GM18499 (cell line): ENCODE results near the gene JMJD4.
"Not testable (repeated sequence)": the region's sequence is repeated elsewhere in the genome, so short reads cannot be mapped to it uniquely, and the experiment has no call there.

ENCODE experiments used
- ATAC-seq: cut with Tn5 transposase; IDR thresholded peaks from one replicate; pipeline ENCODE4 v1.9.1; 2021; ENCODE audit warnings: moderate number of reproducible peaks; ENCODE audit not compliant: insufficient read depth, unreplicated experiment

Gene JMJD4

DNA sequence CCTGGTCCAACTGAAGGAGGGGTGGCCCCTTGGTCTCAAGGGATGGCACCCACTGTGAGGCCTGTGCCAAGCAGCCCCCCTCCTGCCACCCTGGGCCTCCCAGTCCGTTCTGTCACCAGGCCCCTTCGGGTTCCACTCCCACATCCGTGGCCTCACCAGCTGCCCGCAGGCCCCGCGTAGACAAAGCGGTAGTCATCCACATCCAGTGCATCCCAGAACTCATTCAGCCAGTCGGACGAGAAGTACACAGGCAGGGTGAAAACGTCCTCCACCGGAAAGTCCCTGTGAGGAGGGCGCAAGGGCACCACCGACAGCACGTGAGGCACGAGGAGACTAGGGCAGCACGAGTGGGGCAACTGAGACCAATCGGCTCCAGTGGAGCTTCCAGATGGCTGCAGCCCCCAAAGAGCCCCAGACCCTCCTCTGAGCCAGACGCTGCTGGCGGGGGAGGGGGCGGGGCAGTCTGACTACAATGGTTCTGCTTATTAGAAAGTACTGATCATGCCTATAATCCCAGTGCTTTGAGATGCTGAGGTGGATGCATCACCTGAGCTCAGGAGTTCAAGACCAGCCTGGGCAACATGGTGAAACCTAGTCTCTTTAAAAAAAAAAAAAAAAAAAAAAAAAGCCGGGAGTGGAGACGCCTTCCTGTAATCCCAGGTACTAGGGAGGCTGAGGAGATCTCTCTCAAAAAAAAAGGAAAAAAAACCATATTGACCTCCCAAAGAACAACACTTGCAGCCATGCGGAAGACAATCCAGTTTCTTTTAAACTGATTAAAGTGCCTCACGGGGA is 1.2 kb downstream of the JMJD4 start:
- no peak for ATAC-seq

DNA sequence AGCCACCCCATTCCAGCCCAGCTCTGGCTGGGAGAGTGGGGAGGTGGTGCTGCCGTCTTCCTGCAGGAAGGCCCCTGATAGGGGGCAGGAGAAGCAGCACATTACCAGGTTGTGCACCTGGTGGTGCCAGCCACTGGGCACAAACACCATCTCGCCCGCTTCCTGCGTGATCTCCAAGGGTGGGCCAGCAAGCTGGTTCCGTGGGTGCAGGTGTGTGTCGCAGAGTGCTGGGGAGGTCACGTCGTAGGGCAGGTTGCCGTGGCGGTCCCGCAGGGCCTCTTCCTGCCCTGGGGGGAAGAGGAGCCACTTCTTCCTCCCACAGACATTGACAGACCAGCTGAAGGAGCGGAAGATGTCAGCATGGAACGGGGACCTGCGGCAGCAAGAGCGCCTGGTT is 1.8 kb downstream of the JMJD4 start:
- ATAC-seq: no peak

DNA sequence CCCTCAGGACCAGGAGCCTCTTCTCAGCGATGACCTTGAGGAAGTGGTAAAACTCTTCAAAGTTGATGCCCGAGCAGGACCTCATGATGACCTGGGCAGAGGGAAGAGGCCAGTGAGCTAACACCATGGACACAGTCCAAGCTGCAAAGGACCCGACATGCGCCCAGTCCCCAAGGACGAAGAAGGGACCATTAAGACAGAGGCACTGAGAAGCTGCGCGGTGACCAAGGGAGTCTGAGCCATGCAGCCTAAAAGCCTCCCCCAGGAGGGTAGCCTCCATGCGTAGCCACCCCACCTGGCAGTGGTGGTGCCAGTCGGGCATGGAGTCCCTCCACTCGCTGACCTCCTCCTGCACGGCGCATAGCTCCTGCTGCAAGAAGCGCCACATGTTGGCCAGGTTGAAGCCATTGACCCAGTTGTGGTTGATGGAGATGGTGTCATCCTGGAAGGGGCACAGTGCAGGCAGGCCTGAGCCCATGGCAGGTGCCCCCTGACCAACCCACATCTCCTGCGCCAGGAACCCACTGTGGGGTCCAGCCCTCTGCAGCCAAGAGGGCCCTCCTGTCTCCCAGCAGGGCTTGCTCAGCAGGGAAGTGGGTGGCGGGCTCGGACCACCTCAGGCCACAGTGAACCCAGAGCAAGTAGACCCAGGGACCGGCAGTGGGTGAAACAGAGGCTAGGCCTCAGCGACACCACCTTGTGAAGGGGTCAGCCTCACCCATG is 2.4 kb downstream of the JMJD4 start:
- no peak for ATAC-seq

GRCh38 chr1:227731696-227732585 is 3.2 kb downstream of the JMJD4 start:
- no peak for ATAC-seq

DNA sequence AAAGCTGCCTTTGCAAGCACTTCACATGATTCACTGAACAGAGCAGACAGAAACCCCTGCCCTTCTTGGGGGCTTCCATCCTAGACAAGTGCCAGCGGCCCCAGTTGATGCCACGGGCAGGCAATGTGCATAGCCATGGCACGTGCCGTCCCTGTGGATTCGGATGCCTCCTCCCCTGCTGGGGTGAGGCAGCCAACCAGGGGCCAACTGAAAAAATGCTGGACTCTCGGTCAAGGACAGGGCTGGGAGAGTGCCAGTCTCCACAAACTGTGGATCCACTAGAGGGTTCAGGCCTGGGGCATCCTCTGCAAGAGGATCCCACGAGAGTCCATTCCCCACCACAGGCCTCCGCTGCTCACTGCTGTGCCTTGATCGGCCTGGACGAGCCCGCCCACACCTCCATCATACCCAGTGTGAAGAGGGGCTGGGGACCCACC is 3.8 kb downstream of the JMJD4 start:
- ATAC-seq: no peak

GRCh38 chr1:227730630-227731151 is 4.4 kb downstream of the JMJD4 start:
- no peak for ATAC-seq

DNA sequence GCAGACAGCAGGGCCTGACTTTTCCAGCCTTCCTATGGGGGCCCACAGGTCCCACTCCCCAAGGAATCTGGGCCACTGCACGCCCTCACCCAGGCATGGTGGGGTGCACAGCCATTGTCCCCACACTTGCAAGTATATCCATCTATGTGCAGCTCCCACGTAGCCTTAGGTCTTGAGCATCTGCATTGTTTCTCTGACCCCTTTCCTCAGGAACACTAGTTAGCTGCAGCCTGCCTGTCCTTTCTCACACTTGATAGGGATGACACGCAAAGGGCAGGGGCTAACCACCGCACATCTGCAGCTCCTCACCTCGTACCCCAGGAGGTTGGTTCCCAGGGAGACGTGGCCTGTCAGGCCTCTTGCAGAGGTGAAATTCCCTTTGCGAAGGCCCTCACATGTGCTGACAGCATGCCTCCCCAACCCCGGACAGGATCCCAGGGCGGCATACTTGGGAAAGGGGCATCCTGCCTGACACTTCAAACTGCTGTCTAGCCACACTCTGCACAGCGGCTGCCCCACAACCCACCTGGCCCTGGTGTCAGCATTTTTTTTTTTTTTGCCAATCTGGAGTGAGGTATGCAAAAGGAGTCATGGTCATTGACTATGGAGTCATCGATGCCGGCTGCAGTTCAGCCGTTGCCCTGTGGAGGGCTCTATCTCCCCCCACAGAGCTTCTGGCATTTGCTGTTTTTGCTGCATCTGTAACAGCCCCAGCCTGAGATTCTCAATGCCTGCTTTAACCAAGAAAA is 5.0 kb downstream of the JMJD4 start:
- peak; percentile 22 for ATAC-seq

- ATAC-seq: no peak
Observed at GRCh38 chr1:227729144-227729880, 5.8 kb downstream of the JMJD4 start.

DNA sequence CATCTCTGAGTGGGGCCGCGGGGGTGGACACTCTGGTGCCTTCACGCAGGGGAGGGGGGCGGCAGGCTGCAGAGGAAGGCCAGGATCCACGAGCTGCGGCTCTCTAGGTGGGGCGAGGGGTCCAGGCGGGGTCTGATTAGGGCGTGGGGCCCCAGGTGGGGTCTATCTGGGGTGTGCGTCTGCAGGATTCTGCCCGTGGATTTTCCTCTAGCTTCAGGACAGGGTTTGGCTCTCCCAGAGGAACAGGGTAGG is 6.3 kb downstream of the JMJD4 start:
- no peak for ATAC-seq

- no peak for ATAC-seq
Observed at GRCh38 chr1:227728059-227728891, 6.8 kb downstream of the JMJD4 start.

DNA sequence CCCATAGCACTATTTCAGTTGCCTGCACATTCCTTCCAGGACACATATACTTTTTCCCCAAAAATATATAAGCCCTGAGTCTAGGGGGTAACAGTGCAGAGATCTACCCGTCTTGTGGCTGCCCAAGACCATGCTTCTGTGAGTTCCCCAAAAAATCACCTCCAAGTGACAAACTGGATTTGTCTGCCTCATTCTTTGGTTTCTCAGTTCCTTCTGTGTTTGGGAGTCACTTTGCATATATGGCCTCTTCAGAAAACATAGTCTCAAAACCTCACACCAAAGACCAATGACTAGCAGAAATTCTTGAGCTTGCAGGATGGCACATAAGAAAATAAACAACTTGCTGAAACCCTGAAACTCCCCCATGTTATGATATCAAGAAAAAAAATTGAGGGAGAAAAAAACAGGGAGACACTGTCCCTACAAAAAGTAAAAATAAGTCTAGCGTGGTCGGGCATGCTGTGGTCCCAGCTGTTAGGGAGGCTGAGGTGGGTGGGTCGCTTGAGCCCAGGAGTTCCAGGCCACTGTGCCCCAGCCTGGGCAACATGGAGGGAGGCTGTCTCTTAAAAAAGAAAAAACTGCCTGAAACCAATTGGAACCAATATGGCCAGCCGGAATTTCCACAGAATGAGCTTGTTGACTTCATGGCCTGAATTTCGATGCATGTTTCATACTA is 8.0 kb downstream of the JMJD4 start:
- ATAC-seq: no peak

GRCh38 chr1:227726318-227726717 is 8.8 kb downstream of the JMJD4 start:
- no peak for ATAC-seq

DNA sequence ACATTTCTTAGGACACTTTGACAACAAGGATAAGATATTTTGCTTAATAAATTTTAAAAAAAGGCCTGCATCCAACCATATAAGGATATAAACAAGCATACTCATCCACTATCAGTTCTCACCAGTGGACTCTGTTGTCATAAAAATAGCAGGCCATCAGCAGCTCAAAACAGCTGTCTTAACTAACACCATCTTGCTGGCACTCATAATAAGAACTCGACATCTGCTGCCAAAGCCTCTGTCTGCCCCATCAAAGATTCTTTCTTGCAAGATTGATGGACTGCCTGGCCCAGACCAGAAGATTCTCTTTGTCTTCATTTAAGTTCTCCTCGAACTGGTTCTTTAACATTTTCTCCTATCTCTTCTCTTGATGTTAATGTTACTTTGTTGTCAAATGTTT is 10.1 kb downstream of the JMJD4 start:
- ATAC-seq: no peak

DNA sequence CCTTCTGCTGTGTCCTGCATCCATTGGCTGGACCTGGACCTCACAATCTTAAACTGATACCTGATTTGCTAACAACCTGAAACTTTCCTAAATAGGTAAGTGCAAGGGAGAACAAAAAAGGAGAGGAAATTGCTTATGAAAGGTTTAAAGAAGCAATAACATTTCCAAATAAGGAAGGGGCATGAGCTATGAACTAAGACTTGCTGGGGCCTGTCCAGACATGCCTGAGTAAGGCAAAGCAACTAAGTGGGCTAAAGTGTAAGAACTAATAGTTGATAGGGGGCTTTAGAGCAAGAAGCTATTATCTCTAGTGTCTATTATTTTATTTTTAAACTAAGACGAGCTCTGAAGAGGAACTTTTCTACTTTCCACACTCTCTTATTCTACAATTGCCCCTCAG is 11.6 kb downstream of the JMJD4 start:
- no peak for ATAC-seq

- no peak for ATAC-seq
Observed at GRCh38 chr1:227718932-227719331, 16.2 kb downstream of the JMJD4 start.

DNA sequence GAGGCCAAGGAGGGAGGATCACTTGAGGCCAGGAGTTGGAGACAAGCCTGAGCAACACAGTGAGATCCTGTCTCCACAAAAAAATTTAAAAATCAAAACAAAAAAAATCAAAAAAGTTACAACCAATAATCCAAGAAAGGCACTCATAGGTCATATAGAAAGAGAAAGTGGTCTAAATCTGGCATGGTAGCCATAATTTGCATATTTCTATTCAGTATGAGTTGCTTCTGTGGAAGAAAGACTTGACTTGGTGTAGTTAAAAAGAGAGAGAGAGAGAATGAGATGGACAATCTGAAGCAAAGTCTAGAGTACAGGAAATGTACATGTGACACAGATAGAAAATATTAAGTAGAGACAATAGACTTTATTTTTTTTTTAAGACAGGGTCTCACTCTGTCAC is 22.5 kb downstream of the JMJD4 start:
- ATAC-seq: peak; percentile 83

DNA sequence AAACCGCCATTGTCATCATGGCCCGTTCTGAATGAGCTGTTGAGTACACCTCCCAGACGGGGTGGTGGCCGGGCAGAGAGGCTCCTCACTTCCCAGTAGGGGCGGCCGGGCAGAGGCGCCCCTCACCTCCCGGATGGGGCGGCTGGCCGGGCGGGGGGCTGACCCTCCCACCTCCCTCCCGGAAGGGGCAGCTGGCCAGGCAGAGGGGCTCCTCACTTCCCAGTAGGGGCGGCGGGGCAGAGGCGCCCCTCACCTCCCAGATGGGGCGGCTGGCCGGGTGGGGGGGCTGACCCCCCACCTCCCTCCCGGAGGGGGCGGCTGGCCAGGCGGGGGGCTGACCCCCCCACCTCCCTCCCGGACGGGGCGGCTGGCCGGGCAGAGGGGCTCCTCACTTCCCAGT is 24.6 kb downstream of the JMJD4 start:
- ATAC-seq: not testable (repeated sequence)

DNA sequence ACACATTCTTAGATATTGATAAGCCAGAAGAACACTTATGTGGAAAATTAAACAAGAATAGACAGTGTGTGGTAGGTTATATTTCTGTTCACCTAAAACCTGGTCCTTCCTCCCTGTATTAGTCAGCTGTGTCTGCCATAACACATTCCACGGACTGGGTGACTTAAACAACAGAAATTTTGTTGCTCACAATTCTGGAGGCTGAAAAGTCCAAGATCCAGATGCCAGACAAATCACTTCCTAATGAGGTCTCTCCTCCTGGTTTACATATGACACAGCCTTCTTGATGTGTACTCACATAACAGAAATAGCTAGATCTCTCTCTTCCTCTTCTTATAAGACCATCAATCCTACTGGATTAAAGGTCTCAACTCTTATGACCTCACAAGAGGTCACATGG is 25.7 kb downstream of the JMJD4 start:
- no peak for ATAC-seq
